HCT116 (cell line): ENCODE data around the gene EVI5L. TPM values are rescaled to one million over a fixed set of nuclear protein-coding genes. Genes with fewer than 3 reads are reported as not detected.

Source experiments
- ATAC-seq: fragments of 200-7000 bp; cut with Tn5 transposase; 2 replicates; pipeline ENCODE4 v1.9.1; 2020; ENCODE audit warnings: mild to moderate bottlenecking, moderate library complexity
- BruUV-seq: library from RNA; stranded (reverse); fragments of 400-500 nt; replicated peaks from 2 replicates; lab custom pipeline; 2021; lab: Mats Ljungman, UMichigan
- CTCF ChIA-PET: fragments of 300-600 bp; sonication (Branson Sonifier 250); formaldehyde crosslinking; loops from one replicate; lab custom pipeline; 2021; ENCODE audit warnings: antibody characterized with exemption; lab: Charles Lee
- POLR2A ChIA-PET: fragments of 300-600, 350-600 bp; sonication (Branson Sonifier 250); formaldehyde crosslinking; loops from one replicate; lab custom pipeline; 2021; ENCODE audit warnings: antibody characterized with exemption; lab: Charles Lee
- RAD21 ChIA-PET, 2 experiments: fragments of 300-600 bp; sonication (Branson Sonifier 250); formaldehyde crosslinking; loops; one replicate each; lab custom pipeline; 2023; ENCODE audit warnings: low total read pairs in 2 of 2; ENCODE audit not compliant: uncharacterized antibody in 2 of 2, unreplicated experiment in 2 of 2, low non-redundant PET in 1 of 2; lab: Charles Lee
- DNase-seq: peaks from one replicate; pipeline ENCODE4 v3.0.0-alpha.2; 2010; ENCODE audit warnings: low read depth, low spot score
- H2AFZ ChIP-seq: fragments of 200-600 bp; shearing (Covaris generic), sonication (generic); 2 replicates; pipeline ENCODE4 v1.6.1; 2017; ENCODE audit warnings: low read depth, mixed run types, mixed read lengths, antibody characterized with exemption, low read length; ENCODE audit not compliant: poor library complexity, severe bottlenecking
- H3K27ac ChIP-seq: 2 replicates; pipeline ENCODE4 v1.5.1; 2012; ENCODE audit warnings: low read depth, low read length
- H3K27me3 ChIP-seq: fragments of 200-600 bp; sonication (generic); 2 replicates; pipeline ENCODE4 v1.6.1; 2016; ENCODE audit warnings: mixed run types, low read length, mixed read lengths; ENCODE audit not compliant: insufficient read depth
- H3K36me3 ChIP-seq, 2 experiments: fragments of 200-500 bp in 1 of 2; fragments of 200-600 bp in 1 of 2; sonication (Bioruptor generic) in 1 of 2; sonication (generic) in 1 of 2; 2 replicates each; pipeline versions ENCODE4 v1.5.1 to v1.6.1; 2014 to 2016; ENCODE audit warnings: low read length in 2 of 2, inconsistent platforms in 1 of 2, mixed read lengths in 1 of 2, mixed run types in 1 of 2; ENCODE audit not compliant: insufficient read depth in 2 of 2, control insufficient read depth in 1 of 2
- H3K4me1 ChIP-seq, 2 experiments: fragments of 200-600 bp in 1 of 2; sonication (generic) in 1 of 2; 2 replicates each; pipeline versions ENCODE4 v1.5.1 to v1.6.1; 2012 to 2017; ENCODE audit warnings: low read length in 2 of 2, inconsistent platforms in 1 of 2, mild to moderate bottlenecking in 1 of 2, mixed read lengths in 1 of 2, mixed run types in 1 of 2, moderate library complexity in 1 of 2; ENCODE audit not compliant: insufficient read depth in 2 of 2, control insufficient read depth in 1 of 2
- H3K4me2 ChIP-seq: fragments of 200-600 bp; sonication (generic); 2 replicates; pipeline ENCODE4 v1.6.1; 2017; ENCODE audit warnings: mixed run types, low read length, mixed read lengths
- H3K4me3 ChIP-seq, 2 experiments: fragments of 200-600 bp in 1 of 2; sonication (generic) in 1 of 2; replicated peaks in 1 of 2; 2 replicates each; pipeline ENCODE4 v1.5.1; 2011 to 2016; ENCODE audit warnings: low read length in 2 of 2, control low read depth in 1 of 2, low read depth in 1 of 2, mild to moderate bottlenecking in 1 of 2, mixed read lengths in 1 of 2, mixed run types in 1 of 2
- H3K79me2 ChIP-seq: fragments of 200-600 bp; sonication (generic); 2 replicates; pipeline ENCODE4 v1.6.1; 2017; ENCODE audit warnings: mild to moderate bottlenecking, mixed run types, low read length, moderate library complexity, mixed read lengths; ENCODE audit not compliant: insufficient read depth
- H3K9ac ChIP-seq: fragments of 200-600 bp; sonication (generic); 2 replicates; pipeline ENCODE4 v1.6.1; 2016; ENCODE audit warnings: low read length, mixed read lengths
- H3K9me2 ChIP-seq: fragments of 200-600 bp; sonication (generic), shearing (Covaris generic); 2 replicates; pipeline ENCODE4 v1.6.1; 2017; ENCODE audit warnings: mixed run types, mild to moderate bottlenecking, moderate library complexity; ENCODE audit not compliant: insufficient read depth
- H3K9me3 ChIP-seq, 2 experiments: fragments of 200-500 bp in 1 of 2; fragments of 200-600 bp in 1 of 2; sonication (Bioruptor generic) in 1 of 2; sonication (generic) in 1 of 2; 2 replicates each; pipeline ENCODE4 v1.6.1; 2014 to 2017; ENCODE audit warnings: low read length in 2 of 2, mixed read lengths in 2 of 2, inconsistent platforms in 1 of 2, low read depth in 1 of 2, mild to moderate bottlenecking in 1 of 2, mixed run types in 1 of 2, moderate library complexity in 1 of 2; ENCODE audit not compliant: control insufficient read depth in 1 of 2, insufficient read depth in 1 of 2
- H4K20me1 ChIP-seq: fragments of 200-600 bp; sonication (generic), shearing (Covaris generic); 2 replicates; pipeline ENCODE4 v1.6.1; 2017; ENCODE audit warnings: mixed run types, mild to moderate bottlenecking, moderate library complexity; ENCODE audit not compliant: insufficient read depth
- FOSL1 ChIP-seq: IDR thresholded peaks from 2 replicates; pipeline ENCODE4 v1.6.1; 2012; ENCODE audit warnings: low read depth
- intact Hi-C: fragments of 100-400 bp; cut with micrococcal nuclease; formaldehyde crosslinking; loops from 2 replicates; pipeline ENCODE4 v1.10.0; 2022
- total RNA-seq: library from RNA; stranded (reverse); gene quantifications from one replicate; pipeline ENCODE4 v1.2.1, GENCODE V29; 2021; ENCODE audit not compliant: unreplicated experiment
- TF ChIP-seq, protein P1 (sequence below): IDR thresholded peaks from 2 replicates; pipeline ENCODE4 v1.6.1; 2012

EVI5L gene
- total RNA-seq, 1 experiment from 2014 or later: 15.0 TPM

DNA sequence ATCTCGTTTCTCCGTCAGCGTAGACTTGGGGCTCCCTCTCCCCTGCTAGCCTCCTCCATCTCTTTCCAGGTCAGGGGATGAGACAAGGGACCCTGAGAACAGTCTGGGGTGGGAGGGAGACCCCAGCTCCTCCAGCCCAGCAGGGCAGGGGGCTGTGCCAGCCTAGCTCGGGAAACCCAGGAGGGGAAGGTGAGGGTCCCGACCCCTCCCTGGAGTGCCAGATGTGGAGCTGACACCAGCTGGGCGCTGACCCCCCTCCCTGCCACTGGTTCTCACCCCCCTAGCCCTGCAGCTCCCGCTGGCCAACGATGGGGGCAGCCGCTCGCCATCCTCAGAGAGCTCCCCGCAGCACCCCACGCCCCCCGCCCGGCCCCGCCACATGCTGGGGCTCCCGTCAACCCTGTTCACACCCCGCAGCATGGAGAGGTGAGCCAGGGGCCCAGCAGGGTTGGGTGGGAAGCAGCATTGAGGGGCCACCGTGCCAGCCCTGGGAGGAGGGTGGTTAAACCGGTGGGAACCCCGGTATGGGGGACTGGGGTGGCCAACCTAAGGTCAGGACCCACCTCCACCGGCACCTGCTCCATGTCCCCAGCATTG, 79.6 kb downstream of the EVI5L start:
- peaks cover 5 to 6% of the 10 kb centered on the region in 2 experiments; a peak in 3 of 4 replicates for H3K36me3 ChIP-seq
- H3K4me1 ChIP-seq: peaks cover 3 to 12% of the 10 kb centered on the region in 2 experiments; a peak in 2 of 4 replicates
- H4K20me1 ChIP-seq: no peaks in the 10 kb centered on the region
- ATAC-seq (no peak), DNase-seq (no peak)
- no TSS peak for BruUV-seq
- no peaks in the 10 kb centered on the region for H3K27me3 ChIP-seq
- H3K9me3 ChIP-seq: no peaks in the 10 kb centered on the region
- no peak overlapping the region for H3K27ac ChIP-seq
- H3K4me3 ChIP-seq: no peak overlapping the region
- H3K4me2 ChIP-seq: no peak overlapping the region
- ChIA-PET POLR2A (interaction anchor here (1.2 kb wide), 1 partner anchor 11 kb away, joined by 7 read pairs; the partner anchor contains the start of gene SNAPC2), CTCF (no interaction called here), RAD21 (no interaction called here)
- intact Hi-C loops: no loop called here
- H3K9me2 ChIP-seq: no peaks in the 10 kb centered on the region
- H3K9ac ChIP-seq: no peak overlapping the region
- peaks cover 48% of the 10 kb centered on the region for H3K79me2 ChIP-seq
- no peak overlapping the region for H2AFZ ChIP-seq
- TF ChIP-seq FOSL1: no peak
- TF ChIP-seq, all 23 proteins: peak for 0

DNA sequence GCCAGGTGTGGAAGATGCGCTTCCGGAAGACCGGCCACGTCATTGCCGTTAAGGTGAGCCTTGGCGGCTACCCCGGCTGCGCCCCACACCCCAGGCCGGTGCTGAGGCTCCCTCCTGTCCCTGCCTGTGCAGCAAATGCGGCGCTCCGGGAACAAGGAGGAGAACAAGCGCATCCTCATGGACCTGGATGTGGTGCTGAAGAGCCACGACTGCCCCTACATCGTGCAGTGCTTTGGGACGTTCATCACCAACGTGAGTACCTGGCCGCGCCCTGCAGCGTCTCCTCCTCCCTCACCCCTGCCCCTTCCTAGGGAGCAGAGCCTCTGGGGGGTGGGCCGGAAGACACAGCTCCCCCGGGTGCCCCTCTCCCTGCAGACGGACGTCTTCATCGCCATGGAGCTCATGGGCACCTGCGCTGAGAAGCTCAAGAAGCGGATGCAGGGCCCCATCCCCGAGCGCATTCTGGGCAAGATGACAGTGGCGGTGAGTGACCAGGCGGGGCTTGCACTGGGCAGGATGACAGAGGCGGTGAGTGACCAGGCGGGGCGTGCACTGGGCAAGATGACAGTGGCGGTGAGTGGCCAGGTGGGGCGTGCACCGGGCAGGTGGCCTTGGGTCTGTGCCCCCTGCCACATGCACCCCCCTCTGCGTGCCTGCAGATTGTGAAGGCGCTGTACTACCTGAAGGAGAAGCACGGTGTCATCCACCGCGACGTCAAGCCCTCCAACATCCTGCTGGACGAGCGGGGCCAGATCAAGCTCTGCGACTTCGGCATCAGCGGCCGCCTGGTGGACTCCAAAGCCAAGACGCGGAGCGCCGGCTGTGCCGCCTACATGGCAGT, 80.5 kb downstream of the EVI5L start:
- Histone ChIP-seq H4K20me1 (no peaks in the 10 kb centered on the region), H3K9me2 (no peaks in the 10 kb centered on the region), H3K9me3 (no peaks in the 10 kb centered on the region), H3K79me2 (peaks cover 38% of the 10 kb centered on the region), H3K4me3 (no peak overlapping the region), H3K4me1 (peaks cover 0 to 7% of the 10 kb centered on the region in 2 experiments; a peak in 2 of 4 replicates), H3K27ac (no peak overlapping the region), H3K36me3 (peaks cover 5 to 6% of the 10 kb centered on the region in 2 experiments; a peak in 3 of 4 replicates), H2AFZ (no peak overlapping the region), H3K4me2 (no peak overlapping the region), H3K27me3 (no peaks in the 10 kb centered on the region), H3K9ac (no peak overlapping the region)
- CTCF ChIA-PET: interaction anchor here (1.3 kb wide), 1 partner anchor 10 kb away, joined by 5 read pairs; the partner anchor contains the start of gene SNAPC2
- TF ChIP-seq, protein P1, sequence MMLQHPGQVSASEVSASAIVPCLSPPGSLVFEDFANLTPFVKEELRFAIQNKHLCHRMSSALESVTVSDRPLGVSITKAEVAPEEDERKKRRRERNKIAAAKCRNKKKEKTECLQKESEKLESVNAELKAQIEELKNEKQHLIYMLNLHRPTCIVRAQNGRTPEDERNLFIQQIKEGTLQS: no peak
- ATAC-seq (no peak), DNase-seq (no peak)
- POLR2A ChIA-PET: no interaction called here
- no TSS peak for BruUV-seq
- intact Hi-C loops: no loop called here
- RAD21 ChIA-PET: no interaction called here
